Left lung (tissue), 10 donors: ENCODE data around the gene SBNO2. TPM values are rescaled to one million over a fixed set of nuclear protein-coding genes. Genes with fewer than 3 reads are reported as not detected.
A peak's percentile ranks its signal among the peaks of the same experiment; 100 is the strongest.
"Not testable (repeated sequence)": the region's sequence is repeated elsewhere in the genome, so short reads cannot be mapped to it uniquely, and the experiment has no call there.

Experiments
- ATAC-seq: fragments of 200-7000 bp; cut with Tn5 transposase; one replicate; pipeline ENCODE4 v1.9.1; 2020; ENCODE audit warnings: moderate library complexity
- DNase-seq, 4 donors: peaks; one replicate each; pipeline ENCODE4 v3.0.0-alpha.2; 2013 to 2020
- H3K27ac ChIP-seq, 2 donors: fragments of 200-600 bp; sonication (generic) in 1 of 2; one replicate each; pipeline versions ENCODE4 v1.5.0 to v1.8.0; 2020 to 2021
- H3K27me3 ChIP-seq, 2 donors: fragments of 200-600 bp; sonication (generic) in 1 of 2; one replicate each; pipeline versions ENCODE4 v1.5.0 to v1.8.0; 2020 to 2021
- H3K36me3 ChIP-seq, 2 donors: fragments of 200-600 bp; sonication (generic) in 1 of 2; one replicate each; pipeline versions ENCODE4 v1.5.0 to v1.8.0; 2020 to 2021
- H3K4me1 ChIP-seq, 2 donors: fragments of 200-600 bp; one replicate each; pipeline ENCODE4 v1.8.0; 2021
- H3K4me3 ChIP-seq, 2 donors: fragments of 200-600 bp; sonication (generic) in 1 of 2; one replicate each; pipeline versions ENCODE4 v1.5.0 to v1.8.0; 2020 to 2021; ENCODE audit warnings: mild to moderate bottlenecking in 1 of 2
- H3K9me3 ChIP-seq, 2 donors: fragments of 200-600 bp; sonication (generic) in 1 of 2; one replicate each; pipeline versions ENCODE4 v1.5.0 to v1.8.0; 2020 to 2021
- CTCF ChIP-seq, 2 donors: fragments of 200-600 bp; sonication (generic) in 1 of 2; IDR thresholded peaks; one replicate each; pipeline versions ENCODE4 v1.5.0 to v1.8.0; 2021; ENCODE audit warnings: antibody characterized with exemption in 2 of 2
- intact Hi-C, 2 donors: fragments of 100-400 bp; cut with DNase I; formaldehyde crosslinking; loops; one replicate each; pipeline versions ENCODE4 v1.11.2 to v1.14.2; 2022
- polyA plus RNA-seq, 6 donors: library from polyadenylated mRNA; unstranded; fragments of 120-200 nt; gene quantifications; one replicate each; pipeline ENCODE4 v1.2.1, GENCODE V29; 2013; ENCODE audit not compliant: insufficient read length in 6 of 6
- total RNA-seq, 2 donors: library from RNA; stranded (reverse); fragmentation: NEBNext Ultra II Directional; extraction: Animal tissue kit (Norgen Biotek cat#: 25700); gene quantifications; one replicate each; pipeline ENCODE4 v1.2.1, GENCODE V29; 2021
- donor health status: DM: no; HTN: yes; CAD: no.
- donor health status: DM: no; HTN: no; CAD: no.

The SBNO2 gene
- total and polyA plus RNA-seq, 8 donors = 17.9 to 119 (median 23.7) TPM

GRCh38 chr19:1118999-1119398, 55.1 kb downstream of the SBNO2 start:
- no peak for ATAC-seq
- intact Hi-C loops = no loop called here
- peaks cover 0 to 100% of the 10 kb centered on the region in 2 donors for H3K36me3 ChIP-seq
- H3K9me3 ChIP-seq = no peaks in the 10 kb centered on the region
- DNase-seq = no peak
- TF ChIP-seq CTCF (IDR thresholded peaks at IDR 0.05) = no peak
- no peak overlapping the region for H3K27ac ChIP-seq
- no peaks in the 10 kb centered on the region for H3K27me3 ChIP-seq
- H3K4me3 ChIP-seq = no peak overlapping the region
- peaks cover under 1 to 23% of the 10 kb centered on the region in 2 donors for H3K4me1 ChIP-seq

GRCh38 chr19:1117654-1118053, 56.4 kb downstream of the SBNO2 start:
- no peak overlapping the region for H3K4me3 ChIP-seq
- no peaks in the 10 kb centered on the region for H3K9me3 ChIP-seq
- no peak for DNase-seq
- peaks cover 7 to 22% of the 10 kb centered on the region in 2 donors for H3K4me1 ChIP-seq
- no peak overlapping the region for H3K27ac ChIP-seq
- TF ChIP-seq CTCF (IDR thresholded peaks at IDR 0.05) = no peak
- H3K36me3 ChIP-seq = peaks cover 0 to 100% of the 10 kb centered on the region in 2 donors
- no peak for ATAC-seq
- intact Hi-C loops = no loop called here
- no peaks in the 10 kb centered on the region for H3K27me3 ChIP-seq

- Histone ChIP-seq H3K4me3 (no peak overlapping the region), H3K9me3 (no peaks in the 10 kb centered on the region), H3K27ac (no peak overlapping the region), H3K27me3 (no peaks in the 10 kb centered on the region), H3K4me1 (peaks cover 7 to 28% of the 10 kb centered on the region in 2 donors), H3K36me3 (peaks cover 0 to 100% of the 10 kb centered on the region in 2 donors)
- DNase-seq = peak in 1 of 4 donors; percentile 75
- intact Hi-C loops = no loop called here
- ATAC-seq = no peak
- no peak for TF ChIP-seq CTCF (IDR thresholded peaks at IDR 0.05)
Observed at GRCh38 chr19:1116726-1117581, 57.1 kb downstream of the SBNO2 start.

- no peak overlapping the region for H3K27ac ChIP-seq
- H3K27me3 ChIP-seq = no peaks in the 10 kb centered on the region
- peaks cover 7 to 28% of the 10 kb centered on the region in 2 donors for H3K4me1 ChIP-seq
- DNase-seq = no peak
- no peaks in the 10 kb centered on the region for H3K9me3 ChIP-seq
- no peak for ATAC-seq
- peaks cover 0 to 100% of the 10 kb centered on the region in 2 donors for H3K36me3 ChIP-seq
- intact Hi-C loops = no loop called here
- no peak for TF ChIP-seq CTCF (IDR thresholded peaks at IDR 0.05)
- H3K4me3 ChIP-seq = no peak overlapping the region
Observed at GRCh38 chr19:1115646-1116420, 58.2 kb downstream of the SBNO2 start.

GRCh38 chr19:1114728-1115127, 59.3 kb downstream of the SBNO2 start:
- not testable (repeated sequence) for H3K9me3 ChIP-seq, H3K27ac ChIP-seq, DNase-seq, ATAC-seq, H3K4me3 ChIP-seq, H3K27me3 ChIP-seq
- Histone ChIP-seq H3K36me3 (peaks cover 0 to 100% of the 10 kb centered on the region in 2 donors), H3K4me1 (peaks cover 7 to 28% of the 10 kb centered on the region in 2 donors)
- intact Hi-C loops = loop anchor here in 1 of 2 donors (5.0 kb wide), 1 partner anchor 78 kb away; no protein-coding TSS in a partner anchor
